ENCODE measurements around the gene MLYCD.

MLYCD gene

DNA sequence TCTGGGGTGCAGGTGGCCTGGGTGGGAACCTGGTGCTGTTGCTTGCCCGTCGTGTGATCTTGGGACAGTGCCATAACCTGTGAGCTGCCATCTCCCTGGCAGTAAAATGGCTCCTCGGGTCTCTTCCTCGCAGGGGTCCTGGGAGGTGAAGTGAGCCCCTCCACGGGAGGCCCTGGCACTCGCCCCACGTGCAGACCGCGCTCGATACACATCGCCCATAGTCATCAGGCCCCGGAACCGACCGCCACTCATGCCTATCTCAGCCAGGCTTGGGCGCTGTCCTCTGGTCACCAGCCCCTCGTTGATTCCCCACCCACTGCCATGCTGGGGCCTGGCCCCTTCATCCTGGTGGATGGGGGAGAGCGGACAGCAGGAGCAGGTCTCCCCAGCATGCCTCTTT is 32.6 kb downstream of the MLYCD start:
- Histone ChIP-seq H3K27me3 (ENCODE audit: control insufficient read depth in 1 of 2, insufficient read depth in 2 of 2, low read length in 2 of 2) (no peaks in the 10 kb centered on the region), H3K27ac (ENCODE audit: low read depth, low read length) (no peak overlapping the region), H3K9ac (ENCODE audit: low read depth in 1 of 2, low read length in 2 of 2) (no peak overlapping the region), H3K9me3 (ENCODE audit: control insufficient read depth in 1 of 2, low read length in 2 of 2) (no peaks in the 10 kb centered on the region), H3K4me3 (ENCODE audit: low read depth in 1 of 2, low read length in 2 of 2) (no peak overlapping the region), H3K36me3 (ENCODE audit: control insufficient read depth in 1 of 2, insufficient read depth in 2 of 2, low read length in 2 of 2) (no peaks in the 10 kb centered on the region), H3K4me1 (ENCODE audit: control insufficient read depth in 1 of 2, insufficient read depth in 2 of 2, low read length in 2 of 2) (peaks cover 7 to 23% of the 10 kb centered on the region in 2 donors)

- no peak overlapping the region for H3K4me3 ChIP-seq (ENCODE audit: low read depth in 1 of 2, low read length in 2 of 2)
Measured at GRCh38 chr16:83932304-83932703, 33.4 kb downstream of the MLYCD start.

DNA sequence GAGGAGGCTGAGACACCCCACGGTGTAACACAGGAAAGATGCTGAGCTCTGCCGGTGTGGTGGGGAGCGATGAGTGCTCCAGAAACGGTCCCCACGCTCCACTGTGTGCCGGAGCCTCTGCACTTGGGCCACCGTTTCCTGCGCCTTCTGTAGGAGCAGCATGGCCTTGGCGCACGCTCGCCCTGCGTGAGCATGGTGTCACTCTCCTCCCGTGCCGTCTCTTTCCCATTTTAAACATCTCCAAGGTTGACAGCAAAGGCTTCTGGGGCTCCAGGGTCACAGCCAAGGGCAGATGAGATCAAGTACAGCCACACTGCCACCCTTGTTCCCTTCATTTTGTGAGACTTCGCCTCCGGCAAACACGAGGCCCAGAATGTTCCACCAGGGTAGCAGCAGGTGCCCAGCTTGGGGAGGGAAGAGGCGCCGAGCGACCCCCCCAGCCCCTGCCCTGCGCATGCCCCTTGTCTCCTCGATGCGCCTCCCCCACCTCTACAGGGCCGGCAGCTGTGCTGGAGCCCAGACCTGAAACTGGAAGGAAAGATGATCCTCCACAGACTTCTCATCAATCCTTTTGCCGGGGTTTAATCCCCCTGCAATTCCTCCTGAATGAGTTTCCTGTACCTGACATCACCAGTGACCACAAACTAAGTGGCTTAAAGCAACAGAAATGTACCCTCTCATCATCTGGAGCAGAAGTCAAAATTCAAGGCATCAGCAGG is 34.2 kb downstream of the MLYCD start:
- Histone ChIP-seq H3K27ac (ENCODE audit: low read depth, low read length) (no peak overlapping the region), H3K9me3 (ENCODE audit: control insufficient read depth in 1 of 2, low read length in 2 of 2) (no peaks in the 10 kb centered on the region), H3K4me1 (ENCODE audit: control insufficient read depth in 1 of 2, insufficient read depth in 2 of 2, low read length in 2 of 2) (peaks cover 0 to 13% of the 10 kb centered on the region in 2 donors), H3K36me3 (ENCODE audit: control insufficient read depth in 1 of 2, insufficient read depth in 2 of 2, low read length in 2 of 2) (no peaks in the 10 kb centered on the region), H3K27me3 (ENCODE audit: control insufficient read depth in 1 of 2, insufficient read depth in 2 of 2, low read length in 2 of 2) (no peaks in the 10 kb centered on the region), H3K9ac (ENCODE audit: low read depth in 1 of 2, low read length in 2 of 2) (no peak overlapping the region), H3K4me3 (ENCODE audit: low read depth in 1 of 2, low read length in 2 of 2) (no peak overlapping the region)

More at GRCh38 chr16:83932304-83932703, 33.4 kb downstream of the MLYCD start:
- Histone ChIP-seq H3K9me3 (ENCODE audit: control insufficient read depth in 1 of 2, low read length in 2 of 2) (no peaks in the 10 kb centered on the region), H3K9ac (ENCODE audit: low read depth in 1 of 2, low read length in 2 of 2) (no peak overlapping the region), H3K36me3 (ENCODE audit: control insufficient read depth in 1 of 2, insufficient read depth in 2 of 2, low read length in 2 of 2) (no peaks in the 10 kb centered on the region), H3K27ac (ENCODE audit: low read depth, low read length) (no peak overlapping the region), H3K27me3 (ENCODE audit: control insufficient read depth in 1 of 2, insufficient read depth in 2 of 2, low read length in 2 of 2) (no peaks in the 10 kb centered on the region), H3K4me1 (ENCODE audit: control insufficient read depth in 1 of 2, insufficient read depth in 2 of 2, low read length in 2 of 2) (peaks cover 2 to 19% of the 10 kb centered on the region in 2 donors)

DNA sequence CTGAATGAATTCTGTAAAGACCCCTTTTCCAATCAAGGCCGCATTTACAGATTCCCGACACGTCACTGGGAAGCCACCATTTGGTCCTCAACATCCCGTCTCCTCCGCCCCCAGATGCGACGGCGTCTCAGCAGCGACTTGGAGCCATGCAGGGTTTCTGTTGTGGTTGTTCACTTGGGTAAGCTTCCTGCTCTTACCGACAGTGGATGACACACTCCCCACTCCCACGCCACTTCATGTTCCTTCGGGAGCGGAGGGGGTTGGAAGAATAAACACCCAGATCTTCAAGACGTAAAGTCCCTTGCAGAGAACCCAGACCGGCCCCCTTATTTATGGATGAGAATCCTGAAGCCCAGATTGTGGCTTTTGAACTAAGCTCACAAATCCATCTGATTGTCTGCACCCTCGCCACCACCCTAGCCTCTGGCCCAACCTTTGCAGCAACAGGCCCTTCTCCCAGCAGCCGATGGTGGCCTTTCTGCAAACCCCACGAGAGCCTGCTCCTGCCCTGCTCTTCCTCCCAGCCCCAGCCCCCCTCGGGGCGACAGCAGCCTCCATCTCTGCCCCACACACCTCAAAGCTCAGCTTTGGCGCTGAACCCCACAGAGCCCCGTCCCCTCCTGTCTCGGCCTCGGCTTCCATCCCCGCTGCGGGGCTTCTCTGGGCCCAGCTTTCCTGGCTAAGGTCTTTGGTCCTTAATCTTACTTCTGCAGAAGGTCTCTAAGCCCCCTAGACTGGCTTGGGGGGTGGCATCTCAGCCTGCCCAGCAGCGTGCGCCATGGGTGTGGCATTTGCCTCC is 35.2 kb downstream of the MLYCD start:
- Histone ChIP-seq H3K27me3 (ENCODE audit: control insufficient read depth in 1 of 2, insufficient read depth in 2 of 2, low read length in 2 of 2) (no peaks in the 10 kb centered on the region), H3K4me1 (ENCODE audit: control insufficient read depth in 1 of 2, insufficient read depth in 2 of 2, low read length in 2 of 2) (peaks cover 0 to 9% of the 10 kb centered on the region in 2 donors), H3K9ac (ENCODE audit: low read depth in 1 of 2, low read length in 2 of 2) (no peak overlapping the region), H3K4me3 (ENCODE audit: low read depth in 1 of 2, low read length in 2 of 2) (no peak overlapping the region), H3K27ac (ENCODE audit: low read depth, low read length) (no peak overlapping the region), H3K36me3 (ENCODE audit: control insufficient read depth in 1 of 2, insufficient read depth in 2 of 2, low read length in 2 of 2) (no peaks in the 10 kb centered on the region), H3K9me3 (ENCODE audit: control insufficient read depth in 1 of 2, low read length in 2 of 2) (no peaks in the 10 kb centered on the region)

DNA sequence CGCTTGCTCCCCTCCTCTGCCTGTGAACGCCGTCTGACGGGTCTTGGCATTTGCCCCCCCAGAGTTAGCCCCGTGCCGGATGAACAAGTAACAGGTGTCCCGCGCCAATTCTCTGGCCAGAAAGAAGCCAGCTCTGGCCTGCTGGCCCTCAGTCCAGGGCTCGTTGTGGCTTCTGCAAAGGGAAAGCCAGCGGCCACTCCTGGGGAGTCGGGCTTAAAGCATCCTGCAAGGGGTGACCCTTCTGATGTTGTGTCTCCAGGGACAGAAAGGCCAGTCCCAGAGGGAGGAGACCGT is 35.7 kb downstream of the MLYCD start:
- H3K4me1 ChIP-seq (ENCODE audit: control insufficient read depth in 1 of 2, insufficient read depth in 2 of 2, low read length in 2 of 2) = peaks cover 5 to 11% of the 10 kb centered on the region in 2 donors
- no peak overlapping the region for H3K9ac ChIP-seq (ENCODE audit: low read depth in 1 of 2, low read length in 2 of 2)
- H3K27ac ChIP-seq (ENCODE audit: low read depth, low read length) = no peak overlapping the region
- no peaks in the 10 kb centered on the region for H3K9me3 ChIP-seq (ENCODE audit: control insufficient read depth in 1 of 2, low read length in 2 of 2)
- no peaks in the 10 kb centered on the region for H3K36me3 ChIP-seq (ENCODE audit: control insufficient read depth in 1 of 2, insufficient read depth in 2 of 2, low read length in 2 of 2)
- H3K27me3 ChIP-seq (ENCODE audit: control insufficient read depth in 1 of 2, insufficient read depth in 2 of 2, low read length in 2 of 2) = no peaks in the 10 kb centered on the region
- H3K4me3 ChIP-seq (ENCODE audit: low read depth in 1 of 2, low read length in 2 of 2) = no peak overlapping the region

DNA sequence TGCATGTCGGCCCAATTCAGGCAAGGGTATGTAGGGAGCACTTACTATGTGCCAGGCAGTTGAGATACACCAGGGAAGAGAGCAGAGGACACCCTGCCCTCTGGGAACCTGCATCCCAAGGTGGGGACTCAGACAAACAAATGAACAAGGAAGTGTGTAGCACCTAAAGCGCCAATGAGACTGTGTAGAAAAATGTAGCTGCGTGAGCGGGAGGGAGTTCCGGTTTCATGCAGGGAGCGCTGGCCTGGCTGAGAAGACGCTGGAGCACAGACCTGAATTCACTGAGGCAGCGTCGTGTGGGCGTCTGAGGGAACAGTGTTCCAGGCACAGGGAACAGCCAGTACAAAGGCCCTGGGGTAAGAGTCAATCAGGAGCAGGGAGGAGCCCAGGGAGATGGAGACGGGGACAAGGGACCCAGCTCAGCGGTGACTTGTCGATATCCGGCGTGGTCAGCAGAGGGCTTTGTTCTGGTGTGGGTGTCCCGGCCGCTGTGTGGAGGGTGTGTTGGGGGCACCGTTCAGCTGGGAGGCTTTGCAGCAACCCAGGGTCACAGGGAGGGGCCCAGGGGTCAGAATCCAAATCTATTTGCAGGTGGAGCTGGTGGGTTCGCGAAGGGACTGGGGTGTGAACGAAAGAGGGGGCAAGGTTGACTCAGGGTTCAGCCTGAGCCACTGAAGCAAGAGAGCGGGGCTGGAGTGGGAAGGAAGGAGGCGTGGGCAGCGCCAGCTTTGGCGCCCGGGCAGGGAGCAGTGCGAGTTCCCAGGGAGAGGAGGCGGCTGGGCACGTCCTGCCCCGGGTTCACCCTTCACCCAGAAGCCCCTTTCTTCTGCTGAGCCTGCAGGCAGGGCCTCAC is 36.3 kb downstream of the MLYCD start:
- Histone ChIP-seq H3K4me3 (ENCODE audit: low read depth in 1 of 2, low read length in 2 of 2) (no peak overlapping the region), H3K4me1 (ENCODE audit: control insufficient read depth in 1 of 2, insufficient read depth in 2 of 2, low read length in 2 of 2) (peaks cover 5 to 11% of the 10 kb centered on the region in 2 donors), H3K36me3 (ENCODE audit: control insufficient read depth in 1 of 2, insufficient read depth in 2 of 2, low read length in 2 of 2) (no peaks in the 10 kb centered on the region), H3K9me3 (ENCODE audit: control insufficient read depth in 1 of 2, low read length in 2 of 2) (no peaks in the 10 kb centered on the region), H3K9ac (ENCODE audit: low read depth in 1 of 2, low read length in 2 of 2) (no peak overlapping the region), H3K27ac (ENCODE audit: low read depth, low read length) (no peak overlapping the region), H3K27me3 (ENCODE audit: control insufficient read depth in 1 of 2, insufficient read depth in 2 of 2, low read length in 2 of 2) (no peaks in the 10 kb centered on the region)

- Histone ChIP-seq H3K4me3 (ENCODE audit: low read depth in 1 of 2, low read length in 2 of 2) (no peak overlapping the region), H3K9ac (ENCODE audit: low read depth in 1 of 2, low read length in 2 of 2) (no peak overlapping the region), H3K9me3 (ENCODE audit: control insufficient read depth in 1 of 2, low read length in 2 of 2) (no peaks in the 10 kb centered on the region), H3K27ac (ENCODE audit: low read depth, low read length) (no peak overlapping the region), H3K27me3 (ENCODE audit: control insufficient read depth in 1 of 2, insufficient read depth in 2 of 2, low read length in 2 of 2) (no peaks in the 10 kb centered on the region), H3K4me1 (ENCODE audit: control insufficient read depth in 1 of 2, insufficient read depth in 2 of 2, low read length in 2 of 2) (peaks cover 5 to 11% of the 10 kb centered on the region in 2 donors), H3K36me3 (ENCODE audit: control insufficient read depth in 1 of 2, insufficient read depth in 2 of 2, low read length in 2 of 2) (no peaks in the 10 kb centered on the region)
Measured at GRCh38 chr16:83935858-83936255, 36.9 kb downstream of the MLYCD start.

GRCh38 chr16:83936581-83937165 is 37.8 kb downstream of the MLYCD start:
- Histone ChIP-seq H3K4me3 (ENCODE audit: low read depth in 1 of 2, low read length in 2 of 2) (no peak overlapping the region), H3K36me3 (ENCODE audit: control insufficient read depth in 1 of 2, insufficient read depth in 2 of 2, low read length in 2 of 2) (no peaks in the 10 kb centered on the region), H3K27ac (ENCODE audit: low read depth, low read length) (no peak overlapping the region), H3K4me1 (ENCODE audit: control insufficient read depth in 1 of 2, insufficient read depth in 2 of 2, low read length in 2 of 2) (peaks cover 5 to 11% of the 10 kb centered on the region in 2 donors), H3K27me3 (ENCODE audit: control insufficient read depth in 1 of 2, insufficient read depth in 2 of 2, low read length in 2 of 2) (no peaks in the 10 kb centered on the region), H3K9me3 (ENCODE audit: control insufficient read depth in 1 of 2, low read length in 2 of 2) (no peaks in the 10 kb centered on the region), H3K9ac (ENCODE audit: low read depth in 1 of 2, low read length in 2 of 2) (no peak overlapping the region)

DNA sequence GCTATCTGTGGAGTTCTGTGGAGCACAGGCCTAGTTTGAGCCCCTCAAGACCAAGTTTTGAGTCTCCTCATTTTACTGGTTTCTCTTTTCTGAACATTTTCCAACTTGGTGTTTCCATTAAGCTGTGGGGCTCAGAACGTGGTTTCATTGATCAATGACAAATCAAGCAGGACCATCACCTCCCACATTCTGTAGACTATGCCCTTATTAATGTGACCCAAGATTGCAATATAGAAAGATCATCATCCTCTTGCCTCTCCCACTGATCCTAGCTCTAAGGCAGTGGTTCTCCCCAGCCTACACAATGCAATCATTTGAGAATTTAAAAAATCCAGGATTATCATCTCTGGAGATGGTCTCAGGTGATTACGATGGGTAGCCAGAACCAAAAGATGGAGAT is 38.4 kb downstream of the MLYCD start:
- Histone ChIP-seq H3K36me3 (ENCODE audit: control insufficient read depth in 1 of 2, insufficient read depth in 2 of 2, low read length in 2 of 2) (no peaks in the 10 kb centered on the region), H3K4me1 (ENCODE audit: control insufficient read depth in 1 of 2, insufficient read depth in 2 of 2, low read length in 2 of 2) (peaks cover 5 to 11% of the 10 kb centered on the region in 2 donors), H3K9me3 (ENCODE audit: control insufficient read depth in 1 of 2, low read length in 2 of 2) (no peaks in the 10 kb centered on the region), H3K27me3 (ENCODE audit: control insufficient read depth in 1 of 2, insufficient read depth in 2 of 2, low read length in 2 of 2) (no peaks in the 10 kb centered on the region), H3K9ac (ENCODE audit: low read depth in 1 of 2, low read length in 2 of 2) (no peak overlapping the region), H3K27ac (ENCODE audit: low read depth, low read length) (no peak overlapping the region), H3K4me3 (ENCODE audit: low read depth in 1 of 2, low read length in 2 of 2) (no peak overlapping the region)
